Activated CD8-positive, alpha-beta memory T cell treated with anti-CD3 and anti-CD28 coated beads for 24 hours (primary cell): ENCODE results near the gene ADGRL1.
A peak's percentile ranks its signal among the peaks of the same experiment; 100 is the strongest.
"Not testable (repeated sequence)": the region's sequence is repeated elsewhere in the genome, so short reads cannot be mapped to it uniquely, and the experiment has no call there.

Source experiments
- DNase-seq: peaks from one replicate; pipeline ENCODE4 v3.0.0-alpha.2; 2020

ADGRL1 gene

GRCh38 chr19:14217886-14218285 lies 11.9 kb upstream of the ADGRL1 start:
- DNase-seq = not testable (repeated sequence)

GRCh38 chr19:14214580-14214979 lies 8.6 kb upstream of the ADGRL1 start:
- DNase-seq = no peak

- not testable (repeated sequence) for DNase-seq
Observed at GRCh38 chr19:14210182-14210581, 4.2 kb upstream of the ADGRL1 start.

- DNase-seq = not testable (repeated sequence)
Observed at GRCh38 chr19:14209401-14209800, 3.4 kb upstream of the ADGRL1 start.

- DNase-seq = not testable (repeated sequence)
Observed at GRCh38 chr19:14208496-14208895, 2.5 kb upstream of the ADGRL1 start.

GRCh38 chr19:14207796-14208195 lies 1.8 kb upstream of the ADGRL1 start:
- DNase-seq = not testable (repeated sequence)

- peak; percentile 96 for DNase-seq
Observed at GRCh38 chr19:14206737-14207726, 1.1 kb upstream of the ADGRL1 start.

GRCh38 chr19:14206308-14206707 lies 339 bp upstream of the ADGRL1 start:
- DNase-seq = not testable (repeated sequence)

- DNase-seq = not testable (repeated sequence)
Observed at GRCh38 chr19:14204676-14205451, 1.1 kb downstream of the ADGRL1 start.

GRCh38 chr19:14204219-14204618 lies 1.8 kb downstream of the ADGRL1 start:
- DNase-seq = not testable (repeated sequence)

GRCh38 chr19:14203788-14204187 lies 2.2 kb downstream of the ADGRL1 start:
- not testable (repeated sequence) for DNase-seq

- no peak for DNase-seq
Observed at GRCh38 chr19:14203177-14203576, 2.8 kb downstream of the ADGRL1 start.

- not testable (repeated sequence) for DNase-seq
Observed at GRCh38 chr19:14201481-14201880, 4.5 kb downstream of the ADGRL1 start.

- peak; percentile 81 for DNase-seq
Observed at GRCh38 chr19:14200147-14200841, 5.7 kb downstream of the ADGRL1 start.

- no peak for DNase-seq
Observed at GRCh38 chr19:14198384-14199376, 7.3 kb downstream of the ADGRL1 start.

- DNase-seq = no peak
Observed at GRCh38 chr19:14197882-14198281, 8.1 kb downstream of the ADGRL1 start.

- DNase-seq = not testable (repeated sequence)
Observed at GRCh38 chr19:14197288-14197687, 8.7 kb downstream of the ADGRL1 start.

GRCh38 chr19:14196105-14196504 lies 9.9 kb downstream of the ADGRL1 start:
- peak; percentile 88 for DNase-seq

GRCh38 chr19:14195216-14195615 lies 10.8 kb downstream of the ADGRL1 start:
- DNase-seq = not testable (repeated sequence)

GRCh38 chr19:14189415-14189814 lies 16.6 kb downstream of the ADGRL1 start:
- DNase-seq = no peak

- not testable (repeated sequence) for DNase-seq
Observed at GRCh38 chr19:14188086-14188485, 17.9 kb downstream of the ADGRL1 start.

- no peak for DNase-seq
Observed at GRCh38 chr19:14187561-14187960, 18.4 kb downstream of the ADGRL1 start.
